HG03558 (cell line): ENCODE results near the gene TUBGCP6.

Experiments
- ATAC-seq: cut with Tn5 transposase; IDR thresholded peaks from one replicate; pipeline ENCODE4 v1.9.1; 2021; ENCODE audit warnings: moderate number of reproducible peaks; ENCODE audit not compliant: unreplicated experiment; ENCODE audit errors: extremely low read depth

The TUBGCP6 gene

GRCh38 chr22:50185375-50186087 lies 59.3 kb downstream of the TUBGCP6 start, which contains the start of gene TRABD:
Gene TRABD, plus strand, starts transcription at chr22:50185913. Its CDS starts 7,148 bp downstream, at chr22:50193061.
- no peak for ATAC-seq

- ATAC-seq, result no peak
Observed at GRCh38 chr22:50184902-50185374, 59.9 kb downstream of the TUBGCP6 start.

GRCh38 chr22:50184004-50184901 lies 60.6 kb downstream of the TUBGCP6 start:
- ATAC-seq, result no peak

- ATAC-seq, result no peak
Observed at GRCh38 chr22:50183141-50183971, 61.5 kb downstream of the TUBGCP6 start.

GRCh38 chr22:50182176-50183081 lies 62.4 kb downstream of the TUBGCP6 start:
- no peak for ATAC-seq

GRCh38 chr22:50180727-50181521 lies 63.9 kb downstream of the TUBGCP6 start:
- ATAC-seq, result no peak

- no peak for ATAC-seq
Observed at GRCh38 chr22:50179937-50180726, 64.7 kb downstream of the TUBGCP6 start.

- ATAC-seq, result no peak
Observed at GRCh38 chr22:50178871-50179869, 65.7 kb downstream of the TUBGCP6 start.

- no peak for ATAC-seq
Observed at GRCh38 chr22:50178471-50178864, 66.4 kb downstream of the TUBGCP6 start.

- no peak for ATAC-seq
Observed at GRCh38 chr22:50177537-50178470, 67.0 kb downstream of the TUBGCP6 start.

- ATAC-seq, result no peak
Observed at GRCh38 chr22:50176850-50177536, 67.8 kb downstream of the TUBGCP6 start.

- no peak for ATAC-seq
Observed at GRCh38 chr22:50175921-50176849, 68.6 kb downstream of the TUBGCP6 start.

- no peak for ATAC-seq
Observed at GRCh38 chr22:50175191-50175461, 69.7 kb downstream of the TUBGCP6 start.
